ENCODE measurements around the gene POMP.

Gene POMP

GRCh38 chr13:28704282-28704681, 45.4 kb downstream of the POMP start:
- no peak for DNase-seq

DNA sequence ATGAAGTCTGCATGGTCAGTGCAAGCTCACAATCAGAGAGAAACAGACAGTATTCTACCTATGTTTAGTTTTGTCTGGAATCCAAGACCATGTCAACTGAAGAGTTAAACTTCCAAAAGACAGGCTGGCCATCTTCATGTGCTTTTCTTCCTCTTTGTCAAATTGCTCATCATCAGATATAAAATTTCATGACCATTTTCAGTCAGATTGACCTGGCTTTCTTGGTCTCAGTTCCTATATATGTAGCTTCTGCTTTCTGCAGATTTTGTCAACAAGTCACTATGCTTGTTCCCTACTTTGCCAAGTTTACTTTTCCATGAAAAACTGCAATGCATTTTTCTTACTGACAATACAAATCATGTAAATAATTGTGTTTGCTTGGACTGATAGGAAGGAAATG, 46.0 kb downstream of the POMP start:
- no peak for DNase-seq

GRCh38 chr13:28705461-28706083, 46.6 kb downstream of the POMP start:
- DNase-seq = no peak

DNA sequence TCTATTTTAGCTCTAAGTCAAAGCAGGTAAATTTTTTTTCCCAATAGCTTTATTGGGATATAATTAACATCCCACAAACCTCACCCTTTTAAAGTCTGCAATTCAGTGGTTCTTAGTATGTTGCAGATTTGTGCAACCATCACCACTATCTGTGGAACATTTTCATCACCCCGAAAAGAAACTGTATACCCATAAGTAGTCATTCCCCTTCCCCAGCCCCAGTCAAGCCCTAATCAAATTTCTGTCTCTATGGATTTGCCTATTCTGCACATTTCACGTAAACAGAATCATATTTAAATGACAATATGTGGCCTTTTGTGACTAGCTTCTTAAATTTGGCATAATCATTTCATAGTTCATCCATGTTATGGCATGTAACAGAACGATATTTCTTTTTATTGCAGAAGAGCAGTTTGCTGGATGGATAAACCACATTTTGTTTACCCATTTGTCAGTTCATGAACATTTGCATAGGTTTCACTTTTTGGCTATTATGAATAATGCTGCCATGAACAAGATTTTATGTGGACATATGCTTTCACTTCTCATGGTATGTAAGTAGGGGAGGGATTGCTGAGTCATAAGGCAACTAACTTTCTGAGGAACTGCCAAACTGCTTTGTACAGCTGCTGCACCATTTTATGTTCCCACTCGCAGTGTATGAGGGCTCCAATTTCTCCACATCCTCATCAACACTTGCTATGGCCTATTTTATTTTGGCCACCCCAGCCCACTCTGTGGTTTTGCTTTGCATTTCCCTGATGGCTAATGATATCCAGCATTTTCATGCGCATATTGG, 48.9 kb downstream of the POMP start:
- DNase-seq = no peak

- DNase-seq = no peak
Measured at GRCh38 chr13:28710161-28710560, 51.2 kb downstream of the POMP start.

- DNase-seq = no peak
Measured at GRCh38 chr13:28714651-28715050, 55.7 kb downstream of the POMP start.

GRCh38 chr13:28716511-28716910, 57.6 kb downstream of the POMP start:
- DNase-seq = no peak

GRCh38 chr13:28717170-28717569, 58.2 kb downstream of the POMP start:
- DNase-seq = no peak

GRCh38 chr13:28718196-28718542, 59.2 kb downstream of the POMP start:
- DNase-seq = no peak

GRCh38 chr13:28718543-28719226, 59.8 kb downstream of the POMP start, which contains the start of gene SLC46A3:
TSS of gene SLC46A3 (minus strand) at chr13:28718970. CDS start at chr13:28717998, 972 bp downstream.
- DNase-seq = peak; percentile 3

DNA sequence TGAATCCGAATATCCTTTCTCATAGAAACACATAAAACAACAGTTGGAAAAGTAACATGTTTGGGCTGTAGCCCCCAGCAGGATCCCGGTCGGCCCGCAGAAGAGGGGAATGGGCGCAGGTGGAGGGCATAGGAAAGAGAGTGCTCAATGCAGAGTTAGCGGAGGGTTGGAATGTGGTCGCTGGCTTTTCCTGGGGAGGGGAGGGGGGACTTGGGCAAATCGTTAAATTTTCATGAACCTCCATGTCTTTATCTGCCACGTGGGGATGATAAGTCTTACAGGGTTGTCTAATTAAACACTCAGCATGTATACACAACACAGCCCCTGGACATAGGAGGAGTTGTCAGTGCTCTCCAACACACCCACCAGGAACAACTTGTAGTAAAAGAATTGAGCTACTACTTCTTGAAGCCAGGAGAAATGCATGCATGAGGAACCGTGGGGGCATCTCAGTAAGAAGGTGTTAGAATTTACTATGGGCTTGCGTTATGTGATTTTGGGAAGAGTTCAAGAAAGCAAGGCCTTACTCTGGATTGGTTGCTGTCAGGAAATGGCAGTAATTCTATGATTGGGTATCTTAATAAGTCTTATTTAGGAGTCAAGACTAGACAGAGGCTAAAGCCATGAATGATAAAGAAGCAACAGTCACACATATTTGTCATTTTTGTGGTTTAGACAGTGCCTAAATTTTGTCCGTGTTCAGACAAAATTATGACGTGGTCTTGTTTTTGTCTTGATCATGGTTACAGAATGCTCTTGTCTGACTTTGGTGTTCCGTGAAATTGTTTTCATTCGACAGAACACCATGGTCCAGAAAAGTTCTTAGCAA, 60.5 kb downstream of the POMP start:
- DNase-seq = no peak

- no peak for DNase-seq
Measured at GRCh38 chr13:28723806-28724205, 64.9 kb downstream of the POMP start.

- DNase-seq = no peak
Measured at GRCh38 chr13:28725046-28725610, 66.2 kb downstream of the POMP start.
